ENCODE measurements around the gene SPO11.

The SPO11 gene

GRCh38 chr20:57374343-57374930, 44.8 kb downstream of the SPO11 start:
- TF ChIP-seq POLR2AphosphoS5 (IDR thresholded peaks at IDR 0.05; ENCODE audit: low read depth, low read length) = no peak
- TF ChIP-seq POLR2A (IDR thresholded peaks at IDR 0.05; ENCODE audit: low read depth, low read length) = no peak
- no peak for TF ChIP-seq TAF1 (IDR thresholded peaks at IDR 0.05; ENCODE audit: borderline replicate concordance, low read depth, low read length)
- DNase-seq (ENCODE audit: insufficient read length) (no peak), FAIRE-seq (no peak)

GRCh38 chr20:57374931-57375651, 45.5 kb downstream of the SPO11 start:
- no peak for DNase-seq (ENCODE audit: insufficient read length)
- no peak for FAIRE-seq
- no peak for TF ChIP-seq POLR2A (IDR thresholded peaks at IDR 0.05; ENCODE audit: low read depth, low read length)
- TF ChIP-seq TAF1 (IDR thresholded peaks at IDR 0.05; ENCODE audit: borderline replicate concordance, low read depth, low read length) = no peak
- no peak for TF ChIP-seq POLR2AphosphoS5 (IDR thresholded peaks at IDR 0.05; ENCODE audit: low read depth, low read length)

GRCh38 chr20:57375652-57376230, 46.1 kb downstream of the SPO11 start:
- DNase-seq (ENCODE audit: insufficient read length) = no peak
- TF ChIP-seq POLR2AphosphoS5 (IDR thresholded peaks at IDR 0.05; ENCODE audit: low read depth, low read length) (no peak), TAF1 (IDR thresholded peaks at IDR 0.05; ENCODE audit: borderline replicate concordance, low read depth, low read length) (no peak), POLR2A (IDR thresholded peaks at IDR 0.05; ENCODE audit: low read depth, low read length) (no peak)
- no peak for FAIRE-seq

GRCh38 chr20:57377350-57377749, 47.7 kb downstream of the SPO11 start:
- DNase-seq (ENCODE audit: insufficient read length) = no peak
- no peak for TF ChIP-seq TAF1 (IDR thresholded peaks at IDR 0.05; ENCODE audit: borderline replicate concordance, low read depth, low read length)
- no peak for TF ChIP-seq POLR2A (IDR thresholded peaks at IDR 0.05; ENCODE audit: low read depth, low read length)
- TF ChIP-seq POLR2AphosphoS5 (IDR thresholded peaks at IDR 0.05; ENCODE audit: low read depth, low read length) = no peak
- FAIRE-seq = no peak

- FAIRE-seq = no peak
- TF ChIP-seq TAF1 (IDR thresholded peaks at IDR 0.05; ENCODE audit: borderline replicate concordance, low read depth, low read length) (no peak), POLR2A (IDR thresholded peaks at IDR 0.05; ENCODE audit: low read depth, low read length) (no peak), POLR2AphosphoS5 (IDR thresholded peaks at IDR 0.05; ENCODE audit: low read depth, low read length) (no peak)
- DNase-seq (ENCODE audit: insufficient read length) = no peak
Observed at GRCh38 chr20:57378107-57378506, 48.5 kb downstream of the SPO11 start.

- FAIRE-seq (no peak), DNase-seq (ENCODE audit: insufficient read length) (no peak)
- TF ChIP-seq POLR2AphosphoS5 (IDR thresholded peaks at IDR 0.05; ENCODE audit: low read depth, low read length) (no peak), TAF1 (IDR thresholded peaks at IDR 0.05; ENCODE audit: borderline replicate concordance, low read depth, low read length) (no peak), POLR2A (IDR thresholded peaks at IDR 0.05; ENCODE audit: low read depth, low read length) (no peak)
Observed at GRCh38 chr20:57378646-57379262, 49.2 kb downstream of the SPO11 start.

- no peak; the same call in 1 of the 2 replicates for TF ChIP-seq POLR2A (IDR thresholded peaks at IDR 0.05; ENCODE audit: low read depth, low read length)
- no peak for TF ChIP-seq TAF1 (IDR thresholded peaks at IDR 0.05; ENCODE audit: borderline replicate concordance, low read depth, low read length)
- no peak for TF ChIP-seq POLR2AphosphoS5 (IDR thresholded peaks at IDR 0.05; ENCODE audit: low read depth, low read length)
- no peak for FAIRE-seq
- no peak for DNase-seq (ENCODE audit: insufficient read length)
Observed at GRCh38 chr20:57379263-57379647, 49.7 kb downstream of the SPO11 start.

- no peak for TF ChIP-seq POLR2AphosphoS5 (IDR thresholded peaks at IDR 0.05; ENCODE audit: low read depth, low read length)
- no peak for TF ChIP-seq POLR2A (IDR thresholded peaks at IDR 0.05; ENCODE audit: low read depth, low read length)
- TF ChIP-seq TAF1 (IDR thresholded peaks at IDR 0.05; ENCODE audit: borderline replicate concordance, low read depth, low read length) = no peak
- DNase-seq (ENCODE audit: insufficient read length) (no peak), FAIRE-seq (no peak)
Observed at GRCh38 chr20:57380081-57380750, 50.6 kb downstream of the SPO11 start.

GRCh38 chr20:57381596-57382503, 52.2 kb downstream of the SPO11 start:
- TF ChIP-seq POLR2A (IDR thresholded peaks at IDR 0.05; ENCODE audit: low read depth, low read length) (no peak), TAF1 (IDR thresholded peaks at IDR 0.05; ENCODE audit: borderline replicate concordance, low read depth, low read length) (no peak), POLR2AphosphoS5 (IDR thresholded peaks at IDR 0.05; ENCODE audit: low read depth, low read length) (no peak)
- DNase-seq (ENCODE audit: insufficient read length) (no peak), FAIRE-seq (peak; percentile 90)

- DNase-seq (ENCODE audit: insufficient read length) (no peak), FAIRE-seq (no peak)
- no peak for TF ChIP-seq POLR2A (IDR thresholded peaks at IDR 0.05; ENCODE audit: low read depth, low read length)
- no peak for TF ChIP-seq POLR2AphosphoS5 (IDR thresholded peaks at IDR 0.05; ENCODE audit: low read depth, low read length)
- no peak for TF ChIP-seq TAF1 (IDR thresholded peaks at IDR 0.05; ENCODE audit: borderline replicate concordance, low read depth, low read length)
Observed at GRCh38 chr20:57382516-57382915, 52.9 kb downstream of the SPO11 start.
